Measurements from ENCODE around the gene SFXN1.
A peak's percentile ranks its signal among the peaks of the same experiment; 100 is the strongest.
"Not testable (repeated sequence)": the region's sequence is repeated elsewhere in the genome, so short reads cannot be mapped to it uniquely, and the experiment has no call there.

The SFXN1 gene, protein sequence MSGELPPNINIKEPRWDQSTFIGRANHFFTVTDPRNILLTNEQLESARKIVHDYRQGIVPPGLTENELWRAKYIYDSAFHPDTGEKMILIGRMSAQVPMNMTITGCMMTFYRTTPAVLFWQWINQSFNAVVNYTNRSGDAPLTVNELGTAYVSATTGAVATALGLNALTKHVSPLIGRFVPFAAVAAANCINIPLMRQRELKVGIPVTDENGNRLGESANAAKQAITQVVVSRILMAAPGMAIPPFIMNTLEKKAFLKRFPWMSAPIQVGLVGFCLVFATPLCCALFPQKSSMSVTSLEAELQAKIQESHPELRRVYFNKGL

DNA sequence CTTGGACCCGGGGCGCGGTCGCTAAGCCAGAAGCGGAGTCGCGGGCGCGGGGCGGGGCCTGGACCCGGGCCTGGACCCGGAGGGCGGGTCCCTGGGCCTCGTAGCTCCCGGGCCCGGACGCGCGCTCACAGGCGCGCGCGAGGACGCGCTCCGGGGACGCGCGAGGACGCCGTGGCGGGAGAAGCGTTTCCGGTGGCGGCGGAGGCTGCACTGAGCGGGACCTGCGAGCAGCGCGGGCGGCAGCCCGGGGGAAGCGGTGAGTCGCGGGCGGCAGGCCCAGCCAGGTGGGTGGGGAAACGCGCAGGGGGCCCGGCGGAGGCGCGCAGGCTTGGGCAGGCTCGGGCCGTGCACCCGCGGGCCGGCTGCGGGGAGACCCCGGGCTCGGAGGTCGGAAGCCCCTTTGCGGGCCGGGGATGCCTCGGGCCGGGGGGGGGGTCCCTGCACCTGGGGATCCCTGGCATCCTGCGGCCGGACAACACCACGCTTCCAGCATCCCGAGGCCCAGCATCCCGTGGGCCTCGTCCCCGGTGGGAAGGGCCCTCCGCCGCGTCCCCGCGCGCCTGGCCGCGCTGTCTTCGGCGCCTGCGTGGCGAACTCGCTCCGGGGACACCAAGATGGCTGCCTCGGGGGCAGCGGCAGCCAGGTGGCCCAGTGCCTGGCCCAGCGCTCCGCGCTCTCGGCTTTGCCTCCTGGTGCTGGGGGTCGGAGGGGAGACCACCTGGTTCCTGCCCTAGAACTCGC, at the start of gene SFXN1:
Gene SFXN1 (plus strand): TSS at position 177 of the 741 bp plus-strand sequence. CDS start 13,544 bp downstream, outside the sequence.
- peaks cover 18% of the 10 kb centered on the region for H3K27me3 ChIP-seq (ENCODE audit: control insufficient read depth, insufficient read depth, low read length)
- peak within 1 kb of the TSS; percentile 86 for H3K9ac ChIP-seq (ENCODE audit: low read length)
- H3K9me3 ChIP-seq (ENCODE audit: control insufficient read depth, low read depth, low read length) = no peaks in the 10 kb centered on the region
- peaks cover 16% of the 10 kb centered on the region for H3K36me3 ChIP-seq (ENCODE audit: control insufficient read depth, low read depth, low read length)
- H3K4me3 ChIP-seq (ENCODE audit: low read length) = peak within 1 kb of the TSS; percentile 94
- H3K4me1 ChIP-seq (ENCODE audit: control insufficient read depth, low read depth, low read length) = peaks cover 3% of the 10 kb centered on the region
- peak within 1 kb of the TSS; percentile 49 for H3K27ac ChIP-seq (ENCODE audit: low read length)

DNA sequence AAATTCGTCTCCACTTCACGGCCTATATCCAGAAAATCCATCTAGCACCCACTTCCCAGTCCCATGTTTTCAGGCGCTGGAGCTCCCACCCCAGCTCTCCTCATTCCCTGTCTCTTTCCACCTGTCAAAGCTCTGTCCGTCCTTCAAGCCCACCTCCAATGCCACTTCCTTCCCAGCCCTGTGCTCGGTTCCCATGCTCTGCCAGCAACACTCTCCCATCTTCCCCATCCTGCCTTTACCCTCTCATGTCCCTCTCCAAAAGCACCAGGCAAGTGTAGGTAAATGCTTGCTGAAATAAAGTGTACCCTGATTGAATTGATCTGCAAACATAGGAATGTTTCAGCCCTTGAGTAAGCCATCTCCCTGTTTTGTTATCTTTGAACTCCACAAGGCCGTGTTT, 43.6 kb upstream of the SFXN1 start:
- no peak overlapping the region for H3K4me3 ChIP-seq (ENCODE audit: low read length)
- no peaks in the 10 kb centered on the region for H3K27me3 ChIP-seq (ENCODE audit: control insufficient read depth, insufficient read depth, low read length)
- H3K9me3 ChIP-seq (ENCODE audit: control insufficient read depth, low read depth, low read length) = no peaks in the 10 kb centered on the region
- no peaks in the 10 kb centered on the region for H3K36me3 ChIP-seq (ENCODE audit: control insufficient read depth, low read depth, low read length)
- no peak overlapping the region for H3K9ac ChIP-seq (ENCODE audit: low read length)
- no peak overlapping the region for H3K27ac ChIP-seq (ENCODE audit: low read length)
- peaks cover 17% of the 10 kb centered on the region for H3K4me1 ChIP-seq (ENCODE audit: control insufficient read depth, low read depth, low read length)

DNA sequence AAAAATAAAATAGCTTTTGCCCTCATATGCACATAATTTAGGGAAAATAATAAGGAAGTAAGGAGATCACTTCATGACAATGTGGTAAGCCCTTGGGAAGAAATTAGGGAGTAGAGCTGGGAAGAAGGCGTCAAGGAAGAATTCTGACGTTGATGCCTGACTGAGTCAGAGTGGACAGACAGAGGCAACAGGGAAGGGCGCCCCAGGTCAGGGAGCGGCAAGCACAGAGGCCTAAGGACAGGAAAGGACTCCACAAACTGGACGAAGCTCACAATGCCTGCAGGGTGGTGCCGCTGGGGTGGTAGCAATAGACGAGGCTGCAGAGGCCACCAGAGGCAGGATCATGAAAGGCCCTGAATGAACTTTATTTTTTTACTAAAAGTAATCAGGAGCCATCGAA, 42.0 kb upstream of the SFXN1 start:
- H3K27ac ChIP-seq (ENCODE audit: low read length) = no peak overlapping the region
- peaks cover 2% of the 10 kb centered on the region for H3K27me3 ChIP-seq (ENCODE audit: control insufficient read depth, insufficient read depth, low read length)
- no peak overlapping the region for H3K4me3 ChIP-seq (ENCODE audit: low read length)
- H3K4me1 ChIP-seq (ENCODE audit: control insufficient read depth, low read depth, low read length) = peaks cover 17% of the 10 kb centered on the region
- no peaks in the 10 kb centered on the region for H3K36me3 ChIP-seq (ENCODE audit: control insufficient read depth, low read depth, low read length)
- H3K9me3 ChIP-seq (ENCODE audit: control insufficient read depth, low read depth, low read length) = no peaks in the 10 kb centered on the region
- H3K9ac ChIP-seq (ENCODE audit: low read length) = no peak overlapping the region

DNA sequence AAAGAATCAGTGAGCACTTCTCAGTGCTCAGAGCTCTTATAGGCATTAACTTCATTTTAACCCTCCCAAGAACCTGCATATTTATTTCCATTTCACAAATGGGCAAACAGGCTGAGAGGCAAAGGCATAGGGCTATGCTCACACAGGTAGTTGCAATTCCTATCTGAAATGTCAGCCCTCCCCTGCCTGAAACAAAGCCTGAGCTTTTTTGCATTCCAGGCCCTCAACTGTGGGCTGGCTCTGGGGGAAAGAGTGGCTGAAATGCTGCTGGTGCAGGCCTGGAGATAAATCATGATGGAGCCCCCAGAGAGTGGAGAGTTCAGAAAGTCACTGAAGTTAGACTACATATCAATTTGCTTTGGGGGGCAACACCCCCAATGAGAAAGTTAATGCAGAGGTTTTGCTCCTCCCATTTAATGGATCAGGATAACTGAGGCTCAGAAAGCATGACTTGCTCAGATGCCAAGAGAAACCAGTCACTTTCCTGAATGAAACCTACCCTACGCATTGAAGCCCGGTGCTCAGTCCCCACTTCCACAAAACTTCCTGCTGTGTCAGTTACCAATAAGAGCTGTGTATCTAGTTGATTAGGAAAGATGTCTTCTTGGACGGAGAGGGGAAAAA, 40.0 kb upstream of the SFXN1 start:
- Histone ChIP-seq H3K4me3 (ENCODE audit: low read length) (no peak overlapping the region), H3K4me1 (ENCODE audit: control insufficient read depth, low read depth, low read length) (peaks cover 17% of the 10 kb centered on the region), H3K27me3 (ENCODE audit: control insufficient read depth, insufficient read depth, low read length) (peaks cover 22% of the 10 kb centered on the region)

DNA sequence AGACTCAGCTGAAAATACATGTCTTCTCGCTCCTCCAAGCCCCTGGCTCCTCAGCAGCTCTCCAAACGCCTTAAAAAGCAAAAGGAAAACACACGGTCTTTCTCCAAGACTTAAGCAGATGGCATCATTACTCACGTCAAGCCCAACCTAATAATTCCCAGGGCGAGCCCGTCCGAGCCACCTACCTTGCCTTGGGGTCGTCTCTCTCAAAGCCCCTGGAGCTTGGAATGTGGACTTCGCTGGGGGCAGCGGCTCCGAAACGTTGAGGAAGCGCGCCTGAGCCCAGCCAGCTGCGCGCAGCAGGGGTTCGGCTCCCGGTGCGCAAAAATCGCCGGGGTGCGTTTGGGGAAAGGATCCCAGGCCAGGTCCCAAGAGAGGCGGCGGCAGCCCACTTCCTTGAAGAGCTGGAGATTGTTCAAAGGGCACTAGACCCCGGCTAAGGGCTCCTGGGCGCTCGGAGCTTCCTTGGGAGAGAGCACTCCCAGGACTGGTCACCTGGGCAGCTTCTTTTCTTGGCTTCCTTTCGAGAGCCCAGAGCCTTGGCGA, 34.8 kb upstream of the SFXN1 start:
- Histone ChIP-seq H3K4me3 (ENCODE audit: low read length) (peak overlapping the region; percentile 62), H3K9me3 (ENCODE audit: control insufficient read depth, low read depth, low read length) (no peaks in the 10 kb centered on the region), H3K9ac (ENCODE audit: low read length) (no peak overlapping the region), H3K27me3 (ENCODE audit: control insufficient read depth, insufficient read depth, low read length) (peaks cover 66% of the 10 kb centered on the region), H3K27ac (ENCODE audit: low read length) (no peak overlapping the region), H3K36me3 (ENCODE audit: control insufficient read depth, low read depth, low read length) (no peaks in the 10 kb centered on the region), H3K4me1 (ENCODE audit: control insufficient read depth, low read depth, low read length) (peaks cover 15% of the 10 kb centered on the region)

More for the DNA sequence above, 40.0 kb upstream of the SFXN1 start:
- Histone ChIP-seq H3K36me3 (ENCODE audit: control insufficient read depth, low read depth, low read length) (no peaks in the 10 kb centered on the region), H3K27ac (ENCODE audit: low read length) (no peak overlapping the region), H3K9ac (ENCODE audit: low read length) (no peak overlapping the region), H3K9me3 (ENCODE audit: control insufficient read depth, low read depth, low read length) (no peaks in the 10 kb centered on the region)

DNA sequence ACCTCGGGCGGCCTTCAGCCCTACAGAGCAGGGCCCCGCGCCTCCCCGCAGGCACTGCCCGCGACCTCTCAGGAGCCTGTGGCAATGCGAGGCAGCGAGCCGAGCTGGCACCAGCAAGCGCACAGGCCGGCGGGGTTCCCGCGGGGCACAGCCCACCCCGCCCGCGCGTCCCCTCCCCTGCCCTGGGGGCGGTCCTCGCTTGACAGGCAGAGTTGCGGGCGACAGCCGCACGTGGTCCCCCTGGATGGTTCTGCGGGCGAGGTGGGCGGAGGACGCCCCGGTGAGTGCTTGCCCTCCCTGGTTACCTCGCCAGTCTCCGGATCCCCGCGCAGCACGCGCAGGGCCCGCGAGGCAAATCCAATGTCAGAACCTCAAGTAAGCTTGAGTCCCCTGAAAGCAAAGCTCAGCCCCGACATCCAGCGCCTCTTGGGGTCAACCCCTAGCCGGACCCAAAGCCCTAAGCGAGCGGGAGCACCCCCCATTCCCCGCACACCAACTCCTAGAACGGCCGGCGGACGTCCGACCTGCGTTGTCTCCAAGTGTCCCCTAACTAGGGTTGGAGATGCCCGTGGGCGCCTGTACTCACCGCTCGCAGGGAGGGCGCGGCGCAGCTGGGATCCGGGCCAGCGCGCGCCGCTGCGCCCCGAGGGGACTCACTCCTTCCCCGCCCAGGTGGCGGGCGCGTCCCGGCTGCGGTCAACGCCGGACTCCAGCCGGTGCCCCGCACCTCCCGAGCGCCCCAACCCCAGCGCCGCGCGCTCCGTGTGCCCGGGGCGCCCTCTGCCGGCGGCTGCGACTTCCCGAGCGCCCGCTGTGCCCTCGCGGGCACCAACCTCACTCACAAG, 34.1 kb upstream of the SFXN1 start, which contains the start of gene DRD1:
Gene DRD1 (minus strand): TSS at position 123 of the 845 bp plus-strand sequence. CDS start 1,083 bp downstream, outside the sequence.
- H3K9me3 ChIP-seq (ENCODE audit: control insufficient read depth, low read depth, low read length) = no peaks in the 10 kb centered on the region

DNA sequence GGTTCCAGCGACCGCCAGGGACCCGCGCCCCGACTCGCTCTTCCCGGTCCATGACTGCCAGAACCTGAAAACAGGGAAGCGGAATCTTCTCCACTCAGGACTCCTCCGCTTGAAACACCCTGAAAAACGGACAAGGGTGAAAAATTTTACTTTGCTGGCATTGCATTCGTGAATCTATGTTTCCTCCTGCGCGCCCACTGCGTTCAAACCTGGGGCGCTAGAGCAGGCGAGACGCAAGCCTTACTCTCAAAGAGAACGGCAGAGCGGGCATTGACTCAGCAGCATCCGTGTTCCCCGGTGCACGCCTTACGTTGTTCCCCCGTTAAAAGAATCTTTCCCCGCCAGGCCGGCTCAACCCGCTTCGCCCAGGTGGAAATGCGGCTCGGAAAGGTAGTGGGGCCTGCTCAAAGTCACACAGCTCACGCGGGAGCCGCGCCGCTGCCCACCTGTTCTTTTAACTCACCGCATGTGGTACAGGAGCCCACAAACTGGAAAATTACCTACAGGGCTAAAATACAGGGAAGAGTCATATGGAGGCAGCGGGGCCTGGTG, 33.4 kb upstream of the SFXN1 start:
- peak overlapping the region; percentile 13 for H3K4me3 ChIP-seq (ENCODE audit: low read length)
- no peaks in the 10 kb centered on the region for H3K9me3 ChIP-seq (ENCODE audit: control insufficient read depth, low read depth, low read length)
- H3K9ac ChIP-seq (ENCODE audit: low read length) = no peak overlapping the region
- H3K36me3 ChIP-seq (ENCODE audit: control insufficient read depth, low read depth, low read length) = no peaks in the 10 kb centered on the region
- peaks cover 66% of the 10 kb centered on the region for H3K27me3 ChIP-seq (ENCODE audit: control insufficient read depth, insufficient read depth, low read length)
- H3K27ac ChIP-seq (ENCODE audit: low read length) = no peak overlapping the region
- peaks cover 17% of the 10 kb centered on the region for H3K4me1 ChIP-seq (ENCODE audit: control insufficient read depth, low read depth, low read length)

More for the DNA sequence above, 34.1 kb upstream of the SFXN1 start, which contains the start of gene DRD1:
- H3K9ac ChIP-seq (ENCODE audit: low read length) = no peak within 1 kb of the TSS
- peaks cover 17% of the 10 kb centered on the region for H3K4me1 ChIP-seq (ENCODE audit: control insufficient read depth, low read depth, low read length)
- peak within 1 kb of the TSS; percentile 62 for H3K4me3 ChIP-seq (ENCODE audit: low read length)
- peaks cover 66% of the 10 kb centered on the region for H3K27me3 ChIP-seq (ENCODE audit: control insufficient read depth, insufficient read depth, low read length)
- no peaks in the 10 kb centered on the region for H3K36me3 ChIP-seq (ENCODE audit: control insufficient read depth, low read depth, low read length)
- H3K27ac ChIP-seq (ENCODE audit: low read length) = no peak within 1 kb of the TSS

DNA sequence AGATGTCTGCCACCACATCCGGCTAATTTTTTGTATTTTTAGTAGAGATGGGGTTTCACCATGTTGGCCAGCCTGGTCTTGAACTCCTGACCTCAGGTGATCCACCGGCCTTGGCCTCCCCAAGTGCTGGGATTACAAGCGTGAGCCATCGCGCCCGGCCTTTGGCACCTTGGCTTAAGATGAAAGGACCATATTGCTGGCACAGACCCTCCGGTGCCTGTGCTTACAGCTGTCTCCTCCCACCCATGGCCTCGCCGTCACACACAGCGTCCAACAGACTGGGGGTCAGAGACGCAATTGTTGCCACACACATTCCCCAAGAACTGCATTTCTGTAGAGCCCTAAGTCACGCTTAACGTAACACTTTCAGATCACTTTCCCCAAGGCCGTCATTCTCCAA, 32.0 kb upstream of the SFXN1 start:
- not testable (repeated sequence) for H3K9me3 ChIP-seq (ENCODE audit: control insufficient read depth, low read depth, low read length); H3K4me3 ChIP-seq (ENCODE audit: low read length)
- H3K27me3 ChIP-seq (ENCODE audit: control insufficient read depth, insufficient read depth, low read length) = peaks cover 64% of the 10 kb centered on the region

DNA sequence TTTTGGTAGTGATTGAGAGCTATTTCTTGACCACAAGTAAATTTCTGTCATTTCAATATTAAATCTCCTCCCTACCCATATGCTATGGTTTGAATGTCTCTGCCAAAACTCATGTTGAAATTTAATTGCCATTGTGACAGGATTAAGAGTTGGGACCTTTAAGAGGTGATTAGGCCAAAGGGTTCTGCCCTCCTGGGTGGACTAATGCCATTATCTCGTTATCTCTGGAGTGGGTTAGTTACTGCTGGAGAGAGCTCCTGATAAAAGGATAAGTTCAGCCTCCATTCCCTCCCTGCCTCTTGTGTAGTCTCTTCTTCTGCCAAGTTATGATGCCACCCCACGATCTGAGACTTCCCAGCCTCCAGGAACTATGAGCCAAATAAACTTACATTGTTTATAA, 30.8 kb upstream of the SFXN1 start:
- Histone ChIP-seq H3K4me3 (ENCODE audit: low read length) (no peak overlapping the region), H3K4me1 (ENCODE audit: control insufficient read depth, low read depth, low read length) (peaks cover 17% of the 10 kb centered on the region), H3K36me3 (ENCODE audit: control insufficient read depth, low read depth, low read length) (no peaks in the 10 kb centered on the region), H3K27me3 (ENCODE audit: control insufficient read depth, insufficient read depth, low read length) (peaks cover 52% of the 10 kb centered on the region), H3K9me3 (ENCODE audit: control insufficient read depth, low read depth, low read length) (no peaks in the 10 kb centered on the region), H3K27ac (ENCODE audit: low read length) (no peak overlapping the region), H3K9ac (ENCODE audit: low read length) (no peak overlapping the region)

More for the DNA sequence above, 32.0 kb upstream of the SFXN1 start:
- H3K27ac ChIP-seq (ENCODE audit: low read length); H3K36me3 ChIP-seq (ENCODE audit: control insufficient read depth, low read depth, low read length); H3K9ac ChIP-seq (ENCODE audit: low read length): not testable (repeated sequence)
- peaks cover 17% of the 10 kb centered on the region for H3K4me1 ChIP-seq (ENCODE audit: control insufficient read depth, low read depth, low read length)

DNA sequence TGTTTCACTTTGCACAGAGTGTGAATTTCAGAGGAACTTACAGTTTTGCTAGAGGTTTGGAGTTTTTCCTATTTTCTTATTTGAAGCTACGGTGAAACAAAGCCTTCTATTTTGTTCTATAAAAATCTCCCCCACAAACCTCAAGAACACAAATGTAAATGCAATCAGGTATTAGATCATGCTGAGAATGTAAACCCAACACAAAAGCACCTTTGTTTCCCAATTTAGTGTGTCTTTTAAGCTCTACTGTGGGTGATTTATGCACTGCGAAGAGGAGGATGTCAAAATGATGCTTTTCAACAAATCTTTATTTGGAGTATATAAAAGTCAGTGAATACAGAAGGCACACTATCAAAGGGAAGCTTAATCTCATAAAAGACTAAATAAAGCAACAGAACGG, 30.1 kb upstream of the SFXN1 start:
- no peak overlapping the region for H3K9ac ChIP-seq (ENCODE audit: low read length)
- no peaks in the 10 kb centered on the region for H3K9me3 ChIP-seq (ENCODE audit: control insufficient read depth, low read depth, low read length)
- H3K4me1 ChIP-seq (ENCODE audit: control insufficient read depth, low read depth, low read length) = peaks cover 17% of the 10 kb centered on the region
- H3K4me3 ChIP-seq (ENCODE audit: low read length) = peak overlapping the region; percentile 7
- peaks cover 45% of the 10 kb centered on the region for H3K27me3 ChIP-seq (ENCODE audit: control insufficient read depth, insufficient read depth, low read length)
- no peak overlapping the region for H3K27ac ChIP-seq (ENCODE audit: low read length)
- H3K36me3 ChIP-seq (ENCODE audit: control insufficient read depth, low read depth, low read length) = no peaks in the 10 kb centered on the region

Measured in iPS-18a (cell line).